Large intestine (tissue), 3 donors: ENCODE results near the gene KCNK7. TPM values are rescaled to one million over a fixed set of nuclear protein-coding genes. Genes with fewer than 3 reads are reported as not detected.

ENCODE experiments used
- DNase-seq, 2 donors: peaks; one replicate each; pipeline versions ENCODE4 v3.0.0 to v3.0.0-alpha.2; 2013
- H3K27ac ChIP-seq: one replicate; pipeline ENCODE4 v1.5.1; 2013; ENCODE audit warnings: low read length
- H3K27me3 ChIP-seq: 2 replicates; pipeline ENCODE4 v1.6.1; 2013; ENCODE audit warnings: low read length; ENCODE audit not compliant: control insufficient read depth, insufficient read depth
- H3K36me3 ChIP-seq: 2 replicates; pipeline ENCODE4 v1.6.1; 2013; ENCODE audit warnings: low read length; ENCODE audit not compliant: control insufficient read depth, insufficient read depth
- H3K4me1 ChIP-seq: one replicate; pipeline ENCODE4 v1.6.1; 2013; ENCODE audit warnings: low read length; ENCODE audit not compliant: control insufficient read depth, insufficient read depth
- H3K4me3 ChIP-seq: one replicate; pipeline ENCODE4 v1.5.1; 2013; ENCODE audit warnings: low read length
- H3K9me3 ChIP-seq: one replicate; pipeline ENCODE4 v1.6.1; 2013; ENCODE audit warnings: mild to moderate bottlenecking, low read depth, low read length, moderate library complexity; ENCODE audit not compliant: control insufficient read depth
- WGBS: methylation state at CpG from one replicate; pipeline ENCODE4 v1.1.5; 2013; ENCODE audit warnings: low lambda C conversion rate; ENCODE audit not compliant: insufficient coverage; 5-methylcytosine and 5-hydroxymethylcytosine counted together
- polyA plus RNA-seq: library from polyadenylated mRNA; unstranded; fragments of 120-200 nt; gene quantifications from one replicate; pipeline ENCODE4 v1.2.1, GENCODE V29; 2013

Gene KCNK7
- polyA plus RNA-seq, 1 donor: 0.49 TPM

- Histone ChIP-seq H3K27me3 (no peaks in the 10 kb centered on the region), H3K27ac (no peak overlapping the region), H3K4me3 (no peak overlapping the region), H3K9me3 (no peaks in the 10 kb centered on the region), H3K4me1 (peaks cover 14% of the 10 kb centered on the region), H3K36me3 (peaks cover 57% of the 10 kb centered on the region)
- no peak for DNase-seq
- no CpG with 5 or more reads among the region's 33 CpGs for WGBS
These were observed 22.6 kb upstream of the KCNK7 start for GRCh38 chr11:65617990-65618751.

- H3K27ac ChIP-seq: no peak overlapping the region
- WGBS: no CpG with 5 or more reads among the region's 17 CpGs
These were observed 21.7 kb upstream of the KCNK7 start for GRCh38 chr11:65617136-65617850.

GRCh38 chr11:65616575-65617001, 21.0 kb upstream of the KCNK7 start:
- Histone ChIP-seq H3K27me3 (no peaks in the 10 kb centered on the region), H3K4me3 (peak overlapping the region; percentile 88), H3K9me3 (no peaks in the 10 kb centered on the region), H3K27ac (no peak overlapping the region), H3K36me3 (peaks cover 59% of the 10 kb centered on the region), H3K4me1 (peaks cover 29% of the 10 kb centered on the region)
- no CpG with 5 or more reads among the region's 10 CpGs for WGBS
- no peak for DNase-seq

More at GRCh38 chr11:65617136-65617850, 21.7 kb upstream of the KCNK7 start:
- peak overlapping the region; percentile 88 for H3K4me3 ChIP-seq
- no peaks in the 10 kb centered on the region for H3K9me3 ChIP-seq
- H3K36me3 ChIP-seq: peaks cover 60% of the 10 kb centered on the region
- H3K4me1 ChIP-seq: peaks cover 23% of the 10 kb centered on the region
- no peaks in the 10 kb centered on the region for H3K27me3 ChIP-seq
- DNase-seq: no peak

- Histone ChIP-seq H3K9me3 (no peaks in the 10 kb centered on the region), H3K27ac (peak overlapping the region; percentile 75), H3K36me3 (peaks cover 57% of the 10 kb centered on the region), H3K27me3 (no peaks in the 10 kb centered on the region), H3K4me3 (peak overlapping the region; percentile 88), H3K4me1 (peaks cover 34% of the 10 kb centered on the region)
- no CpG with 5 or more reads among the region's 50 CpGs for WGBS
- DNase-seq: peak in 1 of 2 donors; percentile 46
These were observed 20.5 kb upstream of the KCNK7 start for GRCh38 chr11:65615950-65616574.

GRCh38 chr11:65615229-65615949, 19.8 kb upstream of the KCNK7 start, which contains the start of gene PCNX3:
Gene PCNX3, plus strand, starts transcription at chr11:65615776. Its CDS starts 536 bp downstream, at chr11:65616312.
- peak; percentile 100 for DNase-seq
- WGBS: no CpG with 5 or more reads among the region's 55 CpGs
- H3K36me3 ChIP-seq: peaks cover 57% of the 10 kb centered on the region
- H3K4me3 ChIP-seq: peak within 1 kb of the TSS; percentile 98
- H3K27ac ChIP-seq: peak within 1 kb of the TSS; percentile 99
- no peaks in the 10 kb centered on the region for H3K27me3 ChIP-seq
- H3K9me3 ChIP-seq: no peaks in the 10 kb centered on the region
- peaks cover 41% of the 10 kb centered on the region for H3K4me1 ChIP-seq

- peak overlapping the region; percentile 99 for H3K27ac ChIP-seq
These were observed 17.7 kb upstream of the KCNK7 start for GRCh38 chr11:65613091-65613928.

GRCh38 chr11:65612691-65613090, 17.1 kb upstream of the KCNK7 start:
- peaks cover 51% of the 10 kb centered on the region for H3K4me1 ChIP-seq
- no peak for DNase-seq
- H3K36me3 ChIP-seq: peaks cover 52% of the 10 kb centered on the region
- no peak overlapping the region for H3K27ac ChIP-seq
- H3K9me3 ChIP-seq: no peaks in the 10 kb centered on the region
- H3K27me3 ChIP-seq: no peaks in the 10 kb centered on the region
- no CpG with 5 or more reads among the region's 7 CpGs for WGBS
- peak overlapping the region; percentile 98 for H3K4me3 ChIP-seq

More at GRCh38 chr11:65613091-65613928, 17.7 kb upstream of the KCNK7 start:
- Histone ChIP-seq H3K4me1 (peaks cover 45% of the 10 kb centered on the region), H3K27me3 (no peaks in the 10 kb centered on the region), H3K4me3 (peak overlapping the region; percentile 98), H3K9me3 (no peaks in the 10 kb centered on the region), H3K36me3 (peaks cover 52% of the 10 kb centered on the region)
- no CpG with 5 or more reads among the region's 43 CpGs for WGBS
- DNase-seq: no peak

- no peak overlapping the region for H3K27ac ChIP-seq
- peaks cover 4% of the 10 kb centered on the region for H3K9me3 ChIP-seq
- H3K4me1 ChIP-seq: peaks cover 50% of the 10 kb centered on the region
- peak overlapping the region; percentile 98 for H3K4me3 ChIP-seq
- DNase-seq: no peak
- WGBS: no CpG with 5 or more reads among the region's 12 CpGs
- H3K36me3 ChIP-seq: peaks cover 50% of the 10 kb centered on the region
- H3K27me3 ChIP-seq: no peaks in the 10 kb centered on the region
These were observed 16.4 kb upstream of the KCNK7 start for GRCh38 chr11:65611758-65612603.
